Measurements from ENCODE around the gene MEGF6. TPM values are rescaled to one million over a fixed set of nuclear protein-coding genes. Genes with fewer than 3 reads are reported as not detected.

The MEGF6 gene
- total and polyA plus RNA-seq, 2 donors (not counting 3 experiments of a cell fraction or from before 2014, with no cell fraction given), result 22.5 to 63.7 TPM

DNA sequence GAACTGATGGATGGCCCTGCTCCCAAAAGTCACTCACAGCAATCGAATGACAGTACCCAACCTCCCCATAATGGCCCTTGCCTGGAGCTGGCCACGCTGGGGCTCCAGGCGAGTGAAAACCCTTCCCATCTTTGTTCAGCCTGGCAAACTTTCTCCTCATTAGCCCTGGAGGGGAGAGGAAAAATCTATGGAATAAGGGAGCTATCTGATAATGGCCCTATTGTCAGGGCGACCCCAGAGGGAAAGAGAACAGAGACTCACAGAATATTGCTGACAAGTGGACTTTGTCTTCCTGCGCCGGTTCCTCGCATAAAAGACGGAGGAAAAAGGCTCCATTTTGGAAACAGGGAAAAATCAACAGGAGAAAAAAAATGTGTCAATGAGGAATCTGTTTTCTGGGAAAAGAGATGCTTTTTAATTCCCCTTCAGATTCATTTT is 169.9 kb downstream of the MEGF6 start:
- no peak overlapping the region for H3K4me3 ChIP-seq (replicated peaks in 1 of 3; ENCODE audit: insufficient read depth in 1 of 3, low read depth in 1 of 3, low read length in 3 of 3)
- CTCF ChIA-PET, result interaction anchor here (1.7 kb wide), 1 partner anchor 12 kb away, joined by 4 read pairs; no protein-coding TSS in a partner anchor
- dilution Hi-C loops (cut with MboI; ENCODE audit: extremely low pct_ligation_motif_present, low sequenced_read_pairs) (no loop called here), intact Hi-C loops (cut with micrococcal nuclease) (no loop called here)
- H3K9ac ChIP-seq (replicated peaks; ENCODE audit: extremely low read depth, insufficient read depth, low read length), result no peak overlapping the region
- no peaks in the 10 kb centered on the region for H3K36me3 ChIP-seq (ENCODE audit: control insufficient read depth in 2 of 2, extremely low read depth in 1 of 2, insufficient read depth in 2 of 2, low read length in 2 of 2)
- no peaks in the 10 kb centered on the region for H3K9me3 ChIP-seq (replicated peaks; ENCODE audit: control insufficient read depth, insufficient read depth, low read length)
- FAIRE-seq (no peak), DNase-seq (ENCODE audit: low read depth, low spot score) (no peak)
- no peak overlapping the region for H3K27ac ChIP-seq (ENCODE audit: insufficient read depth, low read depth, low read length)
- H3K4me1 ChIP-seq (ENCODE audit: control insufficient read depth, extremely low read depth, insufficient read depth, low read length), result no peaks in the 10 kb centered on the region
- H3K4me2 ChIP-seq (ENCODE audit: insufficient read depth, low read length), result no peak overlapping the region
- no peaks in the 10 kb centered on the region for H3K9me1 ChIP-seq (replicated peaks; ENCODE audit: control insufficient read depth, extremely low read depth, insufficient read depth, low read length)
- peaks cover 2% of the 10 kb centered on the region in 2 experiments for H3K27me3 ChIP-seq (ENCODE audit: control insufficient read depth in 2 of 2, insufficient read depth in 2 of 2, low read length in 2 of 2)
- H4K20me1 ChIP-seq (replicated peaks; ENCODE audit: control insufficient read depth, extremely low read depth, insufficient read depth, low read length), result no peaks in the 10 kb centered on the region
- H3K79me2 ChIP-seq (ENCODE audit: control insufficient read depth, insufficient read depth, low read length), result no peaks in the 10 kb centered on the region
- H2AFZ ChIP-seq (ENCODE audit: low read depth, low read length), result no peak overlapping the region
- no TSS peak for BruUV-seq (replicated peaks)
- no peak for TF ChIP-seq EZH2 (IDR thresholded peaks at IDR 0.05; ENCODE audit: borderline replicate concordance, low read depth, low read length, severe bottlenecking)
- POLR2A ChIA-PET, result no interaction called here

- Histone ChIP-seq H3K4me1 (ENCODE audit: control insufficient read depth, extremely low read depth, insufficient read depth, low read length) (no peaks in the 10 kb centered on the region), H2AFZ (ENCODE audit: low read depth, low read length) (no peak overlapping the region), H3K27me3 (ENCODE audit: control insufficient read depth in 2 of 2, insufficient read depth in 2 of 2, low read length in 2 of 2) (peaks cover 2% of the 10 kb centered on the region in 2 experiments), H3K4me2 (ENCODE audit: insufficient read depth, low read length) (no peak overlapping the region), H3K9me1 (replicated peaks; ENCODE audit: control insufficient read depth, extremely low read depth, insufficient read depth, low read length) (no peaks in the 10 kb centered on the region), H3K27ac (ENCODE audit: insufficient read depth, low read depth, low read length) (no peak overlapping the region), H3K9ac (replicated peaks; ENCODE audit: extremely low read depth, insufficient read depth, low read length) (no peak overlapping the region), H4K20me1 (replicated peaks; ENCODE audit: control insufficient read depth, extremely low read depth, insufficient read depth, low read length) (no peaks in the 10 kb centered on the region), H3K36me3 (ENCODE audit: control insufficient read depth in 2 of 2, extremely low read depth in 1 of 2, insufficient read depth in 2 of 2, low read length in 2 of 2) (no peaks in the 10 kb centered on the region), H3K9me3 (replicated peaks; ENCODE audit: control insufficient read depth, insufficient read depth, low read length) (no peaks in the 10 kb centered on the region), H3K79me2 (ENCODE audit: control insufficient read depth, insufficient read depth, low read length) (no peaks in the 10 kb centered on the region), H3K4me3 (replicated peaks in 1 of 3; ENCODE audit: insufficient read depth in 1 of 3, low read depth in 1 of 3, low read length in 3 of 3) (no peak overlapping the region)
- TF ChIP-seq POLR2AphosphoS5 (IDR thresholded peaks at IDR 0.05; ENCODE audit: insufficient read depth, low read depth, low read length) (no peak), MYC (IDR thresholded peaks at IDR 0.05; ENCODE audit: low read depth, low read length) (no peak), MAX (IDR thresholded peaks at IDR 0.05; ENCODE audit: insufficient read depth, insufficient read length) (no peak), JUN (IDR thresholded peaks at IDR 0.05; ENCODE audit: borderline replicate concordance, insufficient read depth, insufficient read length, low read depth) (no peak)
- BruUV-seq (replicated peaks), result no TSS peak
- no peak for DNase-seq (ENCODE audit: low read depth, low spot score)
- ChIA-PET POLR2A (no interaction called here), CTCF (interaction anchor here (1.7 kb wide), 1 partner anchor 12 kb away, joined by 4 read pairs; no protein-coding TSS in a partner anchor)
- dilution Hi-C loops (cut with MboI; ENCODE audit: extremely low pct_ligation_motif_present, low sequenced_read_pairs), result no loop called here
- FAIRE-seq, result no peak
- intact Hi-C loops (cut with micrococcal nuclease), result no loop called here
These were observed 170.4 kb downstream of the MEGF6 start for GRCh38 chr1:3440711-3441409.

All from endothelial cell of umbilical vein (primary cell).